SK-N-SH (cell line): ENCODE measurements around the gene YDJC. TPM values are rescaled to one million over a fixed set of nuclear protein-coding genes. Genes with fewer than 3 reads are reported as not detected.
"Not testable (repeated sequence)": the region's sequence is repeated elsewhere in the genome, so short reads cannot be mapped to it uniquely, and the experiment has no call there.

ENCODE experiments used
- CTCF ChIA-PET: fragments of 300-600, 350-600 bp; formaldehyde crosslinking; extraction: SDS; loops from one replicate; lab custom pipeline; 2021; lab: Yijun Ruan, JAX
- POLR2A ChIA-PET: fragments of 350-600 bp; sonication (Branson Sonifier 250); formaldehyde crosslinking; extraction: SDS; loops from one replicate; lab custom pipeline; 2020; ENCODE audit warnings: antibody characterized with exemption, inconsistent platforms; lab: Yijun Ruan, JAX
- DNase-seq: peaks from one replicate; pipeline ENCODE4 v3.0.0; 2012
- H2AFZ ChIP-seq: fragments of 200-600 bp; sonication (generic); 2 replicates; pipeline ENCODE4 v1.8.1; 2016; ENCODE audit warnings: antibody characterized with exemption, mild to moderate bottlenecking, low read depth
- H3F3A ChIP-seq: fragments of 200-600 bp; sonication (generic); replicated peaks from 2 replicates; pipeline ENCODE3; 2016; ENCODE audit warnings: antibody characterized with exemption, mild to moderate bottlenecking; ENCODE audit not compliant: insufficient read depth
- H3K27ac ChIP-seq, 2 experiments: fragments of 200-500 bp in 1 of 2; fragments of 200-600 bp in 1 of 2; sonication (Bioruptor generic) in 1 of 2; sonication (generic), shearing (Covaris generic) in 1 of 2; 2 replicates each; pipeline versions ENCODE4 v1.5.1 to v1.6.1; 2014 to 2016; ENCODE audit warnings: low read depth in 2 of 2, inconsistent platforms in 1 of 2, low read length in 1 of 2, mild to moderate bottlenecking in 1 of 2, mixed read lengths in 1 of 2
- H3K27me3 ChIP-seq: fragments of 200-600 bp; sonication (generic), shearing (Covaris generic); 2 replicates; pipeline ENCODE4 v1.6.1; 2016; ENCODE audit warnings: mixed run types; ENCODE audit not compliant: insufficient read depth
- H3K36me3 ChIP-seq, 2 experiments: fragments of 200-500 bp in 1 of 2; fragments of 200-600 bp in 1 of 2; sonication (Bioruptor generic) in 1 of 2; sonication (generic) in 1 of 2; replicated peaks in 1 of 2; 2 replicates each; pipeline versions ENCODE3 to v1.5.1; 2014 to 2016; ENCODE audit warnings: low read length in 1 of 2, mild to moderate bottlenecking in 1 of 2; ENCODE audit not compliant: insufficient read depth in 2 of 2, control insufficient read depth in 1 of 2
- H3K4me1 ChIP-seq, 2 experiments: fragments of 200-500 bp in 1 of 2; fragments of 200-600 bp in 1 of 2; sonication (Bioruptor generic) in 1 of 2; sonication (generic), shearing (Covaris generic) in 1 of 2; 2 replicates each; pipeline versions ENCODE4 v1.5.1 to v1.6.1; 2014 to 2016; ENCODE audit warnings: low read depth in 1 of 2, low read length in 1 of 2, mixed run types in 1 of 2; ENCODE audit not compliant: insufficient read depth in 2 of 2, control insufficient read depth in 1 of 2
- H3K4me2 ChIP-seq: fragments of 200-600 bp; sonication (generic), shearing (Covaris generic); 2 replicates; pipeline ENCODE4 v1.6.1; 2017; ENCODE audit warnings: mixed run types
- H3K4me3 ChIP-seq, 2 experiments: fragments of 200-500 bp in 1 of 2; fragments of 200-600 bp in 1 of 2; sonication (Bioruptor generic) in 1 of 2; sonication (generic), shearing (Covaris generic) in 1 of 2; 2 replicates each; pipeline versions ENCODE4 v1.5.1 to v1.8.1; 2014 to 2016; ENCODE audit warnings: low read depth in 2 of 2, inconsistent platforms in 1 of 2, low read length in 1 of 2, mild to moderate bottlenecking in 1 of 2, mixed read lengths in 1 of 2, moderate library complexity in 1 of 2
- H3K79me2 ChIP-seq: fragments of 200-600 bp; sonication (generic); 2 replicates; pipeline ENCODE4 v1.8.1; 2017; ENCODE audit warnings: mild to moderate bottlenecking; ENCODE audit not compliant: insufficient read depth
- H3K9ac ChIP-seq: fragments of 200-600 bp; sonication (generic); 2 replicates; pipeline ENCODE4 v1.6.1; 2017; ENCODE audit warnings: mixed run types
- H3K9me2 ChIP-seq: fragments of 200-600 bp; sonication (generic); 2 replicates; pipeline ENCODE4 v1.6.1; 2017; ENCODE audit warnings: mixed run types
- H3K9me3 ChIP-seq: fragments of 200-600 bp; sonication (generic); 2 replicates; pipeline ENCODE4 v1.6.1; 2017; ENCODE audit warnings: mixed run types, mild to moderate bottlenecking, moderate library complexity
- H4K20me1 ChIP-seq: fragments of 200-600 bp; sonication (generic); 2 replicates; pipeline ENCODE4 v1.6.1; 2017; ENCODE audit warnings: mild to moderate bottlenecking, mixed run types; ENCODE audit not compliant: insufficient read depth
- ELF1 ChIP-seq: IDR thresholded peaks from 2 replicates; pipeline ENCODE4 v1.4.0; 2012
- EZH2phosphoT487 ChIP-seq: fragments of 200-600 bp; sonication (generic); IDR thresholded peaks from 2 replicates; pipeline ENCODE4 v1.6.1; 2017; ENCODE audit warnings: low read depth, mixed run types, mild to moderate bottlenecking, antibody characterized with exemption, moderate library complexity, borderline replicate concordance
- FOSL2 ChIP-seq: IDR thresholded peaks from 2 replicates; pipeline ENCODE4 v1.4.0; 2012; ENCODE audit warnings: low read depth, mild to moderate bottlenecking, moderate library complexity, borderline replicate concordance
- FOXJ3 ChIP-seq: sonication (generic); formaldehyde crosslinking; IDR thresholded peaks from 2 replicates; pipeline ENCODE4 v1.5.1; 2020; ENCODE audit warnings: mild to moderate bottlenecking, missing genetic modification reagents
- GABPA ChIP-seq: IDR thresholded peaks from 2 replicates; pipeline ENCODE4 v1.4.0; 2012; ENCODE audit warnings: low read depth, mild to moderate bottlenecking
- IRF3 ChIP-seq: fragments of 150-350 bp; IDR thresholded peaks from 2 replicates; pipeline ENCODE4 v1.6.1; 2016; ENCODE audit warnings: mild to moderate bottlenecking, low read depth, low read length
- MAX ChIP-seq: IDR thresholded peaks from 2 replicates; pipeline ENCODE4 v1.4.0; 2012; ENCODE audit warnings: low read depth
- MEF2A ChIP-seq: IDR thresholded peaks from 2 replicates; pipeline ENCODE4 v1.4.0; 2012; ENCODE audit warnings: low read depth, borderline replicate concordance
- MXI1 ChIP-seq: IDR thresholded peaks from 2 replicates; pipeline ENCODE4 v1.6.1; 2012; ENCODE audit warnings: mild to moderate bottlenecking, low read depth, low read length, improper control_type of control experiment
- NRF1 ChIP-seq: IDR thresholded peaks from 2 replicates; pipeline ENCODE4 v1.6.1; 2012; ENCODE audit warnings: low read depth, mild to moderate bottlenecking, low read length
- POLR2AphosphoS5 ChIP-seq: IDR thresholded peaks from 2 replicates; pipeline ENCODE4 v1.6.1; 2012; ENCODE audit warnings: low read depth, low read length
- RCOR1 ChIP-seq: fragments of 150-350 bp; IDR thresholded peaks from 2 replicates; pipeline ENCODE4 v1.6.1; 2017; ENCODE audit warnings: antibody characterized with exemption, low read length
- RXRA ChIP-seq: IDR thresholded peaks from 2 replicates; pipeline ENCODE4 v1.4.0; 2012; ENCODE audit warnings: low read depth, mild to moderate bottlenecking, borderline replicate concordance
- SIN3A ChIP-seq: IDR thresholded peaks from 2 replicates; pipeline ENCODE4 v1.6.1; 2012; ENCODE audit warnings: low read depth, mild to moderate bottlenecking, low read length, moderate library complexity, borderline replicate concordance
- SMC3 ChIP-seq: IDR thresholded peaks from 2 replicates; pipeline ENCODE4 v1.6.1; 2012; ENCODE audit warnings: low read depth, low read length, improper control_type of control experiment
- TAF1 ChIP-seq: IDR thresholded peaks from 2 replicates; pipeline ENCODE4 v1.6.1; 2012; ENCODE audit warnings: low read depth, mild to moderate bottlenecking, low read length, moderate library complexity, borderline replicate concordance
- WGBS: methylation state at CpG from one replicate; pipeline ENCODE4 v1.1.6; 2017; ENCODE audit warnings: low lambda C conversion rate; 5-methylcytosine and 5-hydroxymethylcytosine counted together
- polyA plus RNA-seq, 3 experiments: library from polyadenylated mRNA; depleted of rRNA; stranded (reverse); fragments of >200 nt; gene quantifications; 2 replicates each; pipeline ENCODE4 v1.2.3, GENCODE V29; 2012
- TF ChIP-seq, protein P1 (sequence below): fragments of 200-600 bp; sonication (generic); IDR thresholded peaks from 2 replicates; pipeline ENCODE4 v1.6.1; 2017; ENCODE audit warnings: antibody characterized with exemption, mild to moderate bottlenecking, moderate library complexity
- TF ChIP-seq, protein P2 (sequence below): fragments of 150-350 bp; IDR thresholded peaks from 2 replicates; pipeline ENCODE4 v1.6.1; 2017; ENCODE audit warnings: antibody characterized with exemption, low read length, low read depth, borderline replicate concordance

Gene YDJC
- polyA plus RNA-seq, 1 of the 3 experiments (the other 2 are of a cell fraction) = 37.4 TPM

- TF ChIP-seq FOXJ3 (CRISPR knock-in tag) (no peak), FOSL2 (no peak), SIN3A (no peak), ELF1 (no peak), SMC3 (no peak), TAF1 (no peak), MEF2A (no peak), GABPA (no peak), MXI1 (no peak), EZH2phosphoT487 (no peak), RCOR1 (no peak), NRF1 (no peak)
- TF ChIP-seq, protein P1, sequence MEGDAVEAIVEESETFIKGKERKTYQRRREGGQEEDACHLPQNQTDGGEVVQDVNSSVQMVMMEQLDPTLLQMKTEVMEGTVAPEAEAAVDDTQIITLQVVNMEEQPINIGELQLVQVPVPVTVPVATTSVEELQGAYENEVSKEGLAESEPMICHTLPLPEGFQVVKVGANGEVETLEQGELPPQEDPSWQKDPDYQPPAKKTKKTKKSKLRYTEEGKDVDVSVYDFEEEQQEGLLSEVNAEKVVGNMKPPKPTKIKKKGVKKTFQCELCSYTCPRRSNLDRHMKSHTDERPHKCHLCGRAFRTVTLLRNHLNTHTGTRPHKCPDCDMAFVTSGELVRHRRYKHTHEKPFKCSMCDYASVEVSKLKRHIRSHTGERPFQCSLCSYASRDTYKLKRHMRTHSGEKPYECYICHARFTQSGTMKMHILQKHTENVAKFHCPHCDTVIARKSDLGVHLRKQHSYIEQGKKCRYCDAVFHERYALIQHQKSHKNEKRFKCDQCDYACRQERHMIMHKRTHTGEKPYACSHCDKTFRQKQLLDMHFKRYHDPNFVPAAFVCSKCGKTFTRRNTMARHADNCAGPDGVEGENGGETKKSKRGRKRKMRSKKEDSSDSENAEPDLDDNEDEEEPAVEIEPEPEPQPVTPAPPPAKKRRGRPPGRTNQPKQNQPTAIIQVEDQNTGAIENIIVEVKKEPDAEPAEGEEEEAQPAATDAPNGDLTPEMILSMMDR = no peak
- TF ChIP-seq, protein P2, sequence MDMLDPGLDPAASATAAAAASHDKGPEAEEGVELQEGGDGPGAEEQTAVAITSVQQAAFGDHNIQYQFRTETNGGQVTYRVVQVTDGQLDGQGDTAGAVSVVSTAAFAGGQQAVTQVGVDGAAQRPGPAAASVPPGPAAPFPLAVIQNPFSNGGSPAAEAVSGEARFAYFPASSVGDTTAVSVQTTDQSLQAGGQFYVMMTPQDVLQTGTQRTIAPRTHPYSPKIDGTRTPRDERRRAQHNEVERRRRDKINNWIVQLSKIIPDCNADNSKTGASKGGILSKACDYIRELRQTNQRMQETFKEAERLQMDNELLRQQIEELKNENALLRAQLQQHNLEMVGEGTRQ = no peak
- TF ChIP-seq, all 33 proteins: peak for 0
- Histone ChIP-seq H3F3A (peaks cover 18% of the 10 kb centered on the region), H2AFZ (0 out of 2 replicates have a peak overlapping the region, but pooled peaks have one; percentile 96), H3K9me3 (no peaks in the 10 kb centered on the region), H3K9ac (no peak overlapping the region), H3K27me3 (no peaks in the 10 kb centered on the region), H3K4me1 (peaks cover 5 to 17% of the 10 kb centered on the region in 2 experiments; a peak in 2 of 4 replicates), H3K79me2 (0 out of 2 replicates have a peak, but pooled peaks cover 3% of the 10 kb centered on the region), H3K4me2 (0 out of 2 replicates have a peak overlapping the region, but pooled peaks have one; percentile 97), H3K4me3 (no peak overlapping the region), H3K9me2 (no peaks in the 10 kb centered on the region), H3K36me3 (peaks cover 0 to 2% of the 10 kb centered on the region in 2 experiments), H3K27ac (no peak overlapping the region), H4K20me1 (no peaks in the 10 kb centered on the region)
- WGBS = 77% methylated on average over 5 of the region's 5 CpGs
- ChIA-PET POLR2A (interaction anchor here (1.2 to 2.9 kb wide), 4 partner anchors 9 to 25 kb away, joined by 4 to 20 read pairs (median 10); partner anchors contain the start of genes CCDC116, PPIL2 and YDJC), CTCF (interaction anchor here (1.0 to 8.3 kb wide), 4 partner anchors 14 to 57 kb away, joined by 3 to 145 read pairs (median 3); partner anchors contain the start of genes CCDC116 and YDJC)
- DNase-seq = no peak
Measured at GRCh38 chr22:21640810-21641209, 11.0 kb upstream of the YDJC start.

DNA sequence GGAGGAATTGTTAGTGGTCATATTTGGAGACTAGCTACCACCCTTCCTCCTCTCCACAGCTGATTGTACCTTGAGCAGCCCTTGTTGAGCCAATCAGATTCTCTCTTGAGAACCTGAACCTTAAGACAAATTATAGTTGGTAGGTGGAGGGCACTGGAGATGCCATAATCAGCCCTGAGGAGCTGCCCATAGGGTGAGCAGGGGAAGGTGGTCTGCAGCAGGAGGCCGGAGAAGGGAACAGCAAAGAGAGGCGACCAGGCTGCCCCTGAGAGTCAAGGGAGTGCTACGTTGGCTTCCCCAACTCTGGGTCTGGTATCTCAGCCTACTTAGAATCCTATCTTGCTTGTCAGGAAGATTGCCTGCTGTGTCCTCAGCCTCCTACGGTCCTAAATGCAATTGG is 9.5 kb upstream of the YDJC start:
- no peak overlapping the region for H3K9ac ChIP-seq
- H2AFZ ChIP-seq = no peak overlapping the region
- TF ChIP-seq POLR2AphosphoS5 (no peak), MAX (no peak), GABPA (no peak), SIN3A (no peak), IRF3 (no peak), RCOR1 (no peak), RXRA (no peak)
- H3K79me2 ChIP-seq = 0 out of 2 replicates have a peak, but pooled peaks cover 3% of the 10 kb centered on the region
- WGBS = 72% methylated on average over 3 of the region's 4 CpGs
- DNase-seq = no peak
- no peak overlapping the region for H3K4me2 ChIP-seq
- POLR2A ChIA-PET = no interaction called here
- H3K9me2 ChIP-seq = no peaks in the 10 kb centered on the region
- no peak overlapping the region for H3K27ac ChIP-seq
- H3K4me1 ChIP-seq = peaks cover 5 to 17% of the 10 kb centered on the region in 2 experiments; a peak in 2 of 4 replicates
- H4K20me1 ChIP-seq = no peaks in the 10 kb centered on the region
- CTCF ChIA-PET = interaction anchor here (8.3 kb wide), 1 partner anchor 12 kb away, joined by 145 read pairs; the partner anchor contains the start of genes CCDC116 and YDJC
- peaks cover 18% of the 10 kb centered on the region for H3F3A ChIP-seq
- H3K36me3 ChIP-seq = peaks cover 0 to 2% of the 10 kb centered on the region in 2 experiments
- H3K4me3 ChIP-seq = no peak overlapping the region
- H3K9me3 ChIP-seq = no peaks in the 10 kb centered on the region
- no peaks in the 10 kb centered on the region for H3K27me3 ChIP-seq

DNA sequence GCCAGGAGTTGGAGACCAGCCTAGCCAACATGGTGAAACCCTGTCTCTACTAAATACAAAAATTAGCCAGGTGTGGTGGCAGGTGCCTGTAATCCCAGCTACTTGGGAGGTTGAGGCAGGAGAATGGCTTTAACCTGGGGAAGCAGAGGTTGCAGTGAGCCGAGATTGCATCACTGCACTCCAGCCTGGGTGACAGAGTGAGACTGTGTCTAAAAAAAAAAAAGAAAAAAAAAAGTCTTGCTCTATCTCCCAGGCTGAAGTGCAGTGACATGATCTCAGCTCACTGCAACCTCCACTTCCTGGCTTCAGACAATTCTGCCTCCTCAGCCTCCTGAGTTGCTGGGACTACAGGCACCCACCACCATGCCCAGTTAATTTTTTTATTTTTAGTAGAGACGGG is 7.6 kb upstream of the YDJC start:
- CTCF ChIA-PET = interaction anchor here (1.4 to 8.3 kb wide), 2 partner anchors 9 to 10 kb away, joined by 7 to 145 read pairs; partner anchors contain the start of genes CCDC116 and YDJC
- H4K20me1 ChIP-seq, H3K79me2 ChIP-seq, H3K36me3 ChIP-seq, H3K9me3 ChIP-seq, DNase-seq, H3K4me3 ChIP-seq, H3K27me3 ChIP-seq, H3K4me2 ChIP-seq, H2AFZ ChIP-seq, H3K4me1 ChIP-seq, H3K27ac ChIP-seq, H3K9me2 ChIP-seq, POLR2A ChIA-PET, H3K9ac ChIP-seq: not testable (repeated sequence)
- WGBS = 62% methylated on average over 2 of the region's 2 CpGs
- H3F3A ChIP-seq = peaks cover 11% of the 10 kb centered on the region
